GOT3 (cell line): Measurements from ENCODE around the gene PAX4.

ENCODE experiments used
- DNase-seq: peaks from one replicate; lab custom pipeline; 2025; ENCODE audit warnings: mixed read lengths; lab: John Stamatoyannopoulos, UW

Gene PAX4, protein sequence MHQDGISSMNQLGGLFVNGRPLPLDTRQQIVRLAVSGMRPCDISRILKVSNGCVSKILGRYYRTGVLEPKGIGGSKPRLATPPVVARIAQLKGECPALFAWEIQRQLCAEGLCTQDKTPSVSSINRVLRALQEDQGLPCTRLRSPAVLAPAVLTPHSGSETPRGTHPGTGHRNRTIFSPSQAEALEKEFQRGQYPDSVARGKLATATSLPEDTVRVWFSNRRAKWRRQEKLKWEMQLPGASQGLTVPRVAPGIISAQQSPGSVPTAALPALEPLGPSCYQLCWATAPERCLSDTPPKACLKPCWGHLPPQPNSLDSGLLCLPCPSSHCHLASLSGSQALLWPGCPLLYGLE

DNA sequence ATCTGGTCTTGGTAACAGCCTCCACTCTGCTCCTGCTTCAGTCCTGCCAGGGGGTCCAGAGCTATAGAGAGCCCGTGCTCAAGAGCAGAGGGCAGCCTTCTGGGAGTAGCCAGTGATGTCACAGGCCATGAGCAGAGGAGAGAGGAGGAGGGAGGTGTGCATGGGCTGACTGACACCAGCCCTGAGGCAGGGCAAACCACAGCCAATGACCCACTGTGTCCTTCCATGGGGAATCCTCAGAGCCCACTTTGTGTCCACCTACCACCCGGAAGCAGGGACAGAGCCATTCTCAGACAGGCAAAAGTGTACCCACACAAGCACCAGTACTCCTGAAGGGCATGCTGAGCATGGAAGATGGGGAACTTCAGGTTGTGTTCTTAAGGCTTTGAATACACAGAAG, at the start of gene PAX4:
Gene PAX4, minus strand, starts transcription at position 101 of the 400 bp plus-strand sequence. CDS start 2,214 bp downstream, outside the sequence.
- DNase-seq, result no peak

DNA sequence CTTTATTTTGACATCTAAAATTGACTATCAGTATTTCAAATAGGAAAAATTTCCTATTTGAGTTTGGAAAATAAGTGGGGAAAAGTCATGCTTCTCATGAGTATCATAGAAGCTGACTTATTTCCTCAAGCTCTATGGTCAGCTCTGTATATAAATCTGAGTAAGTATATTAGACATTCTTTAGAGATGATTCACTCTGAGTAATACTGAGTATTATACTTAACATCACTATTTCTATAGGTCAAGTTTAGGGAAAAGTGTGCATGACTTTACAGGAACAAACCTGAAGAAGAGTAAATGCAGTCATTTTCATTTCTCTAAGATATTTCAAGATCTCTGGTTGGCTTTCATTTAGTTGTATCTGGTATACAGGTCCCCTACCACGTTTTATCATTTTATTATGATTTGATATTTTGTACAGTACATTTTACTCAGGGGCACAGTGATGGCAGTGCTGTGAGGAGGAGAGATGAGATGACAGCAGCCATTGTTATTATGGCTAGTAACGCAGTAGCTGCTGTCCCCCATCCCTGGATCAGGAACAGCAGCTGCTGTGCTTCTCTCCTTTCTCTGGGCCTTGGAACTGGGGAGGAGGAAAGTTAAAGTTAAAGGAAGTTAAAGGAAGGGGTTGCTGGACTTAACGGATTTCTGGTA, 49.2 kb upstream of the PAX4 start:
- no peak for DNase-seq

DNA sequence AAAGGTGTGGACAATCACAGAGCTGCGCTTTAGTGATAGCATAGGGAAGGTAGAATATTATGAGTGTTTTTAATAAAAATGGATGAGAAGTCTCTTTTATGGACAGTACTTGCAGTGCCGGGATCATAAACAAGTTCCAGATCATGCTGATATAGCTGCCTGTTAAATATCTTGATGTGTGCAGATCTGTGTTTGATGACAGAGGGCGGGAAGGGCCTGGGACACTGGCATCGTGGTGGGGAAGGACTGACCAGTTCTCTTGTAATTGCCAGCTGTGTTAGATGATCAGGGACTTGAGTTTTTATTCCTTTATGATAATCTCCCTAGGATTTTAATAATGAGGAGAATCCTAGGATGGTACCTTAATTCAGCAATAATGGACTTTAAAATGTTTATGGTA, 48.7 kb upstream of the PAX4 start:
- no peak for DNase-seq

DNA sequence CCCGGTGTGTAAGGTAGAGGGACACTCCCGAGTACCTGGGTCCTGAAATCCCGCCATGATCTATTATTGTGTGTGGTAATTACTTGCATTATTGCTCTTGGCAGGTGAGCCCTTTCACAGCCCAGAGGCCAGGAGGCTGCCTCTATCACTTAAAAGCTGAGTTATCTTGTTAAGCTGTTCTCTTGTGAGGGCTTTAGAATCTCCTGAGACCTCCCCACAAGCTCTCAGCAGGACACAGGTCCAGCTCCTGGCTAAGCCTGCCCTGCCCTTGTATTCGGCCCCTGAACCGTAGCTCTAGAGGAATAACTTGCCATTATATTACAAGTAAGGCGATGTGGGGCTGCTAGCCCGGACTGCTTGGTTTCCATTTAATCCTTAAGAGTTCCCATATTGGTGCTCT, 48.0 kb upstream of the PAX4 start:
- no peak for DNase-seq

DNA sequence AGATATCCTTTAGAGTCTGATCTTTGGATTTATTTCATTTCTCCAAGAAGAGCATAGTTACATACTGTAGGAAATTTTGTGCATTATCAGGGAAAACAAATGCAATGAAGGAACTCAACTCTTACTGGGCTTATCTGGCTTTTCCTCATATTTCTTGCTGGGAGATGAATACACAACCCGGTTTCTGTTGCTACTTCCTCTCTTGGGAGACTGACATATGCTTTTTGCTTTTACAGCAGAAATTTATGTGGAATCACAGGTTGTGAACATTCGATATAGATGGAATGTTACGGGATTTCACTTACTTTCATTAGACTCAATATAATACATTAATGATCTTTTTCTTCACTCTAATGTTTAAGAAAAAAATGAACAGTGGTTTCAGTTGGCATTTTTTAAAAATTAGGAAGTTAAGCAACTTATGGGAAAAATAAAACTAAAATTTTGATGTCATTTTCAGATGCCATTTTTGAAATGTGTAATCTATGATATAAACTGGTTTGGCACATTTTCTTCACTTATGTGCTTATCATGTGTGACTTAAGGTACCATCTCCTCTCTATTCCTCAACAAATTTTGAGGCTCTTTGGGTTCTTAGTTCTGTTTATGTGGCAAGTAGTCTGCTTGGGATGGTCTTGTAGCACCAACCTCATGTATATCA, 41.2 kb upstream of the PAX4 start:
- no peak for DNase-seq

DNA sequence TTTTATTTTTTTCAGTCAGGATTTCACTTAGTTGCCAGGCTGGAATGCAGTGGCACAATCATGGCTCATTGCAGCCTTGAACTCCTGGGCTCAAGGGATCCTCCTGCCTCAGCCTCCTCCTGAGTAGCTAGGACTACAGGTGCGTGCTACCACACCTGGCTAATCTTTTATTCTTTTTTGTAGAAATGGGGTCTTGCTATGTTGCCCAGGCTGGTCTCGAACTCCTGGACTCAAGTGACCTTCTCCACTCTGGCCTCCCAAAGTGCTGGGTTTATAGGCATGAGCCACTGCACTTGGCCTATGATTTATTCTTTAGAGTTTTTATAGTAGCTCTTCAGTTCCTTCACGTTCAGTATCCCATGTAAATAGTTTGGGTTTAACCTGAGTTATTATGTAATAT, 39.6 kb upstream of the PAX4 start:
- DNase-seq, result no peak

DNA sequence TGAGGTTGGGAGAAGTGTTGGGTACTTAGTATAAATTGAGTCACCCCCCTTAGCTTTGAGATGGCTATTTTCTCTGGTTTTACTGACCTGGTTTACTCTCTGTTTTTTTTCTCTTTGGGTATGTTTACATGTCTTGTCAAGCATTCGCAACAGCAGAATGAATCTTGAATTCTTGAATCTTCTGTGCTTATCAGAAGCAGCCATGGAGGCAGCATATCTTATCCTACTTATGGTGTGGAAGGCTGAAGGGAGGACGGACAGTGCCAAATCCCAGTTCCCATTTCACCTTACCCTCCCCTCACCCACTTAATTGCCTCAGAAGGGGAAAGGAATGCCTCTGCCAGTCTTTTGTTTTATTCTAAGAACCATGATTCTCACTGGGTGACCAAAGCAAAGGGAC, 37.8 kb upstream of the PAX4 start:
- DNase-seq, result no peak

DNA sequence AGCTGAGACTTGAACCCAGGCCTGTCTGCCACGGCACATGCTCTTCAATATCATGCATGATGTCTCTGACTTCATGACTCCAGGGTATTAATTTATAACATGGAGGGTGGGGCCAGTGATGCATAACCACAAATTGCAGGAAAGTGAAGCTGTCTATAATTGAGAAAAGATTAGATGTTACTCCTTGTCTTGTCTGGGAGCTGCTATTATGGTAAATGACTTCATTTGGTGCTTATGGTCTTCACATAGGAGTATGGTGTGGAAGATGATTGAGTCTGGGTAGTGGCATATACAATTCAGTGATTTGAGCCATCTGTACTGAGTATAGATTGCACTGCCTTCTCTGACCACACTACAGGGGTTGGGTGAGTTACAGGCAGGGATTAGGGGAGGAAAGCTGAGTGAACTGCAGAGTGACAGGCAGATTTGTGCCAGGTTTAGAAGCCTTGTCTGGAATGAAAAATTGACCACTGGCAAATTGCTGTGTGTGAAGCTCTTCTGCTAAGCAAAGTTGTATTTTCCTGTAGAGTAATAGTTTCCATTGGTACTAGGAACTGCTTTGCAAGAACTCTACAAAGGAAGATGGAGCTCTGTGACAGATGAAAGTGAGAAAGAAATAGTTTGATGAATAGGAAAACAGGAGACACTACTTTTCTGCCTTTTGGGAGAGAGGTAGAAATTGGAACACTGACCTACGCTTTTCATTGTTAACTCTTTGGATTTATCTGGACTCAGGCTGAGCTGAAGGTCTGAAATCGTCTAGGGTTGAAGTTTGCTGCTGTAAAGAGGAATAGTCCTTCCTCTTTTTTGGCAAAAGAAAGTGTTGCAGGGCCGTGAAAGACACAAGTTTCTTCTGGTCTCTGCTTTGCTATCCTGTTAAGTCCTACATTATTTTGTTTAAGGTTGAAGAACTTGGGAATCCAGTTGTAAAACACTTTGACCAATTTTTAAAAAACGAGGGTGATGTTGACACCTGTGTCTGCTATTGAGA, 36.8 kb upstream of the PAX4 start:
- no peak for DNase-seq

DNA sequence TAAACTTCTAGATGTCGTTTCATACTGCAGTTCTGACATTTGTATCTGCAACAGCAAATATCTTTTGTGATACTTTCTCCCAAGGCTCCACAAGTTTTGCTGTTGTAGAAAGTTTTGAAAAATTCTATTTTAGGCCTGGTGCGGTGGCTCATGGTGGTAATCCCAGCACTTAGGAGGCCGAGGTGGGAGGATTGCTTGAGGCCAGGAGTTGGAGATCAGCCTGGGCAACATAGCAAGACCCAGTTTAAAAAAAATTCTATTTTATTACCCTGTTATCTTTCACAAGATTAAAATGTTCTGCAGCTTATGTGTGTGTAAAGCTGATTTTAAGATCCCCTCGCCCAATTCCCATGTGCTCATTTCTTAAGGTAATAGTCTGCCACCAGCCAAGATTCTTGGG, 35.5 kb upstream of the PAX4 start:
- DNase-seq, result no peak

DNA sequence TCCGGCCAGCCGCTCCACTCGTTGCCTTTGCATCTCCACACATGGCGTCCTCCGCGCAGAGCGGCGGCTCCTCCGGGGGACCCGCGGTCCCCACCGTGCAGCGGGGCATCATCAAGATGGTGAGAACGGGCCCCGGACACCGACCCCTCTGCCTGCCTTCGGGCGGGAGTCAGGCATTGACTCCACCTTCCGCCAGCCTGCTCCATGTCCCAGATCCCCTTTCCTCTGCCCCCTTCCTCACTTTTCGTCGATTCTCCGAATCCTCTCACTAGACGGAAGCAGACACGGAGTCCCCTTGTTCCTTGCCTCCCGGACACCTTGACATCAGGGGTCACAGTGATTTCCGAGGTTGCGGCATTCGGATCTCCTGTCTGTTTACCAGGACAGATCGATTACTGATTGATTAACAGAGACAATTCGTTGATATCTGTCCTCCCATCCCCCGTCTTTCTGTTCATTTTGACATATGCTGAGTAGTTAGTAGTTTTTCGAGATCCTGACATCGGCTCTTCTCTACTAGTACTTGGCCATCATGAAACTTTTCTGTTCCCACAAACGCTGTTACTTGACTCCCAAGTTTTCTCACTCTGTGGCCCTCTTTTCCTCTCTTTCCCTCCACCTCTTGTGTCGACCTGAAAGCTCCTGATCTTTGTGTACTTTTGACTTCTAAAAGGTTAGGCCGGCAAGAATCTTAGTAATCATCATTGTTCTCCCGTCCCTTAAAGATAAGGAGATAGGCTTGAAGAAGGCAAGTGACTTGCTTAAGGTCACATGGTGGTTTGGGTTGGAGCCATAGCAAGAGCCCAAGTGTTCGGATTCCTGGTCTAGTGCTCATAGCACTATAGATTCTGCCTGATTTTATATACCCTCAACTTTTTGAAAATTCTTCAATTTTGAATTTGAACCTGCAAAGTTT, 34.6 kb upstream of the PAX4 start:
- no peak for DNase-seq

DNA sequence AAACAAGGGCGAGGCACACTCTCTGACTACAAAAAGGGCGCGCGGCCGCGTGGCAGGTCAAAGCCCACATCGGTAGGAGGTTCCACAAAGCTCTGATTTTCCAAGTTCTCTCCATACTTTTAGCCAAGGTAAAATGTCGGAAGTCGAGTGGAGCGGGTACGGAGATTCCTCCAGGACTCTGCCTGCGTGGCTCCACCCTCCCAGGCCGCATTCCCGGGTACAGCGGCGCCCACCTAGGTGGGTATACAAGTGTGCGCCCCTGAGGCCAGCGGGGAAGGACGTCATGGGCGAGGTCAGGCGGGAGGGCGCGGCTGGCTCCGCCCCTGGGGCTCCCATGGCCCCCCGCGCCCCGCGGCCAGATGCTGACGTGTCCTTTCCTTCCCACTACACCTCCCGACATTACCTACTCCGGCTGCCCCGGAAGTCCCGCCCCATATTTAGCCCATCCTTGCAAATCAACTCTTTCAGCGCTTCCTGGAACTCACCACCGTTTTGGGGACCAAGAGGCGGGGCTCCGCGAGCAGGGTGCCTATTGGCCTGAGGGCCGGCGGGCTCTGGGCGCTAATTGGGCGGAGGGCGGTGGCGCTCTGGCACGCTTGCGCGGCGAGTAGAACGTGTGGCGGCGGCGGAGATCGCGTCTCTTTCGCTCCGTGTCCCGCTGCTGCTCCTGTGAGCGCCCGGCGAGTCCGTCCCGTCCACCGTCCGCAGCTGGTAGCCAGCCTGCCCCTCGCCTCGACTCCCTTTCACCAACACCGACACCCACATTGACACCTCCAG, 33.8 kb upstream of the PAX4 start, which contains the start of gene SND1:
Gene SND1, plus strand, starts transcription at position 639 of the 777 bp plus-strand sequence. CDS start 180 bp downstream, outside the sequence.
- DNase-seq, result peak; percentile 93

DNA sequence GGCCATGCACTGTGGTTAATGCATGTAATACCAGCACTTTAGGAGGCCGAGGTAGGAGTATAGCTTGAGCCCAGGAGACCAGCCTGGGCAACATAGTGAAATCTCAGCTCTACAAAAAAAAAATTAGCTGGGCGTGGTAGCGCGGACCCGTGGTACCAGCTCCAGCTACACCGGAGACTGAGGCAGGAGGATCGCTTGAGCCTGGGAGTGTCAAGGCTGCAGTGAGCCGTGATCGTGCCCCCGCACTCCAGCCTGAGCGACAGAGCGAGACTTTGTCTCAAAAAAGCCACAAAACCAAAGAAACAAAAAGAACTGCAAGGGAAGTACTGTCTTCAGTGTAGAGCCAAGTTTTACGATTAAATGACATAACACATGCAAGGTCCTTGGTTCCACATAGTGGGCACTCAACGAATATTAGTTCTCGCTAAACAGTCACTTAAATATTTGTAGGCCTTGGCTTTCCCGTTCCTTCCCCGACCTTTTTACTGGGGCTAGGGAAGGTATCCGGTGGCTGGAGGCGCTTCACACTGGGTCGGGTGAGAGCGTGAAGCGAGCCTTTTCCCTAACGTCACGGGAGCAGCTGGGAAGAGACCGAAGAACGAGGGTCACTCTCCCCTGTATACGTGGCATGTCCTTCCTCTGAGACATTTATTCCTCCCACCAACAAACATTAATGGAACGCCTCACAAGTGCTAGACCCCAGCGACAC, 33.1 kb upstream of the PAX4 start:
- no peak for DNase-seq

DNA sequence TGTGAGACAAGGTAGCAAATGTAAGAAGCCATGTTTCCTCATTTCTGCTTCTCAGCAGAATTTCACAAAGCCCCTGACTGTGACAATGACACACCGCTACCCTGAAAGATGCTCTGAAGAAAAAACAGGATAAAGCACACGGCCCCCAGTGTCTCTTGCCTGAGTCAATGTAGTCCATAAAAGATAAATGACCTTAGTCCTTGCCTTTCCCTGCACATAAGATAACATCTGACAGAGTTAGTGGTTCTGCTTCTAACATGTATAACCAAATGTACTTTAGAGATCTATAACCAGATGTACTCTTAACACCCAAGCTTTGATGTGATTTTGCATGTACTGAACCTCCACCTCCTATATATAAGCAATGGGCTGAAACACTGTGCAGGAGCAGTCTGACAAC, 31.0 kb upstream of the PAX4 start:
- DNase-seq, result no peak

DNA sequence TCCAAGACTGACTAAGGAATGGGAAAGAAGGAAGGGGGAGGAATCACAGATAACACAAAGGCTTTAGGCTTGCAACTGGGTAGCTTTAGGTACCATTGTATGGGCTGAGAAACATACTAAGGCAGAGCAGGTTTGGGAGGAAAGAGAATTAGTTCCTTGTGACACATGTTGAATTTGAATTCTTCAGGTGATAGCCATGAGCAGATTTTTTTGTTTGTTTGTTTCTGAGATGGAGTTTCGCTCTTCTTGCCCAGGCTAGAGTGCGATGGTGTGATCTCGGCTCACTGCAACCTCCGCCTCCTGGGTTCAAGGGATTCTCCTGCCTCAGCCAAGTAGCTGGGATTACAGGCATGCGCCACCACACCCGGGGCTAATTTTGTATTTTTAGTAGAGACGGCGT, 29.7 kb upstream of the PAX4 start:
- no peak for DNase-seq

DNA sequence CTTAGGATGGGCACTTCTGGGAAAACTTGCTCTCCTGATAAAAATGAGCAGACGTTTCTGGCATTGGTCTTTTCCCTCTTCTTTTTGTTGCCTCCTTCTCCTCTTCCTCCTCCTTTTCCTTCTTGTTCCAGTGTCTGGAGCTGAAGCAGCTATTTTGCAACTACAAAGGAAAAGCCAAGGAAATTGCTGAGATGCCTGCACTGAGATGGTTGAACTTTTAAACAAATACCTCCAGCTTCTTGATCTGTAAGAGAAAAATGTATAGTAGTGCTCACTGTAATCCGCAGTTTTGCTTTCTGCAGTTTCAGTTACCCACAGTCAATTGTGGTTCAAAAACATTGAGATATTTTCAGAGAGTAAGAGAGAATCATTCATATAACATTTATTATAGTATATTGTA, 26.5 kb upstream of the PAX4 start:
- no peak for DNase-seq

DNA sequence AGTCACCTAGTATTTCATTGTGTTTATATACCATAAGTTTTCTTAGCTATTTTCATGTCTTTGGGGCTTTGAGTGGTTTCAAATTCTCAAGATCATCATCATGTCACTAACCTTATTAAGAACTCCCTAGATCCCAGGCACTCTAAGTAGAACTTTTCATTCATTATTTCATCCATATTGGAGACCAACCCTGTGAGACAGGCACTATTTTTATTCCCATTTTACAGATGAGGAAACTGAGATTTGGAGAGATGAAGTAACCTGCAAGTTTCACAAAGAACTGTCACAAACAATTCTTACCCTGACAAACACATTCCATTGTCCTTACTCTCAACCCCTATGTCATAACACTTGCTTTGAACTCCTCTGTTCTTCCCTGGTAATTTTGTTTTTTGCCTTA, 20.3 kb upstream of the PAX4 start:
- no peak for DNase-seq

DNA sequence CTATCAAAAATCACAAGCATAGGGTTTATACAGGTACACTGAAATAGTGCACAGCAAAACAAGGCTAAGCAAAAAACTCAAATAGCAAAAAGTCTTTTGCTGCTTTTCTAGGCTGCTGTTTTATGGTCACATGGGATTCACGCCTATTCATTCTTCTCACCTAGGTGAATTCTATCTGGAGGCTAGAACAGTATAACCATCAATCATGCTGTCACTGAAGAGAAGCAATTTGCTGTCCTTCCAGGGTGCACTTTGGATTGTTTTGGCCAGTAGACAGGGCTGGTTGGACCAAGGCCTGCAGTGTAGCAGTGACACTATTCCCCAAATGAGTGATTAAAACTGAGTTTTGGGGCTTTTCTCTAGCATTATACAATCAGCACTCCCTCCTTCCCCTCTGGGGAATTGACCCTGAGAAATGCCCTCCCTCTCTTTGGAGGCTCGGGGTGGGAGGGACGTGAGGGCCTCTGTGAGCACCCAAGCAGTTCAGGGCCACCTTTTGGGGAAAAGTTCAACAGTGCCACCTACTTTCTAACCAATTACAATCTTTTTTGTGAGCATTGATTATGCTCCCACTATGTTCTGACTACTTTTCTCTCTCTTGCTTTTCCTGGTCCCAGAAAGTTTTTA, 17.8 kb upstream of the PAX4 start:
- DNase-seq, result no peak

DNA sequence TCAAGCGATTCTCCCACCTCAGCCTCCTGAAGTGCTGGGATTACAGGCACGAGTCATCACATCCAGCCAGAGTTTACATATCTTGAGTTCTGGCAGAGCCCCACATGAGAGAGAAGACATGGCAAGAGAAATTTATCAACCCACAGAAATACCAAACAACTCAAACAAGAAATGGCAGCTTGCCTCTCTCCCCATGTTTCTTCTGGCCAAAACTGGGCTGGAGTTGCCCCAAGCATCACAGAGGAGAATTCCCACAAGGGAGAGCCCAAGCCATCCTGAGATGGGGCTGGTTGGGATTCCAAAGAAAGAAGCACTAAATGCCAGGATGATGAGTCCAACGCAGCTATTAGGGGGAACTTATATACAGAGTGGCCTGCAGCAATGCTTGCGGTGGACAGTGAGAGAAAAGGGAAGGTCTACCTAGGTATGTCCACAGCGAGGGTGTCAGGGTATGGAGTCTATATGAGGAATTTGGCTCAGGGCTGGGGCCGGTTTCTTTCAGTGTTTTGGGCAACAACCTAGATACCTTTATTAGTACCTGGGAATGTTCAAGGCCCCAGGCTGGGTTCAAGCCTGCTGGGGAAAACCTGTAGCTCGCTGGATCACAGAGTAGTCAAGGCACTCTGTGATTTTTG, 14.5 kb upstream of the PAX4 start:
- no peak for DNase-seq
